Cardiac ventricle fibroblast (primary cell): Measurements from ENCODE around the gene TAS2R16. TPM values are rescaled to one million over a fixed set of nuclear protein-coding genes. Genes with fewer than 3 reads are reported as not detected.

Experiments
- total RNA-seq: library from RNA; depleted of rRNA; stranded (reverse); fragments of >200 nt; gene quantifications from 2 replicates; pipeline ENCODE4 v1.2.3, GENCODE V29; 2015

TAS2R16 gene, protein sequence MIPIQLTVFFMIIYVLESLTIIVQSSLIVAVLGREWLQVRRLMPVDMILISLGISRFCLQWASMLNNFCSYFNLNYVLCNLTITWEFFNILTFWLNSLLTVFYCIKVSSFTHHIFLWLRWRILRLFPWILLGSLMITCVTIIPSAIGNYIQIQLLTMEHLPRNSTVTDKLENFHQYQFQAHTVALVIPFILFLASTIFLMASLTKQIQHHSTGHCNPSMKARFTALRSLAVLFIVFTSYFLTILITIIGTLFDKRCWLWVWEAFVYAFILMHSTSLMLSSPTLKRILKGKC
- not detected in 2 replicates for total RNA-seq

DNA sequence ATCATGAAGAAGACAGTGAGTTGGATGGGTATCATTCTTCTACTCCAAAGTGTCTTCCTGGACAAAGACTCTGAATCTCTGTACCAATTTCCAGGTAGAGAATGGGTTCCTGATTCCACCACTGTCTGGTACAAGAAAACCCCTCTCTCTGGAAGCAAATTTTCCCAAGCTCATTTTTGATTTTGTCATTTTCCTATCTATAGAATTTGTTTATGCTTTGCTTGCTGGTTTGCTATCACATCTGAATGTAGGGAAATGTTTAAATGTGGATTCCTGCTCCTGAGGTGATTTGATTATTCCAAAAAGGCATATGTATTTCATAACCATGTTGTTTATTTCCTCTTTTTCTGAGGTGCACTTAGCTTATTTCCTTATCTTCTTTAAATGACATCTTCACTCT is at the start of gene TAS2R16:
Gene TAS2R16, minus strand, starts transcription at position 101 of the 400 bp plus-strand sequence. Its CDS starts 66 bp downstream, at position 35.

Other genes with a start within 250 kb of the TAS2R16 start
- gene CADPS2, start 109.2 kb downstream of the TAS2R16 start, total RNA-seq: 14.7 and 17.0 TPM in 2 replicates
- gene SLC13A1, start 204.3 kb upstream of the TAS2R16 start, total RNA-seq: not detected in 2 replicates